HUES64 (cell line): ENCODE measurements around the gene AOC2.
"Not testable (repeated sequence)": the region's sequence is repeated elsewhere in the genome, so short reads cannot be mapped to it uniquely, and the experiment has no call there.

ENCODE experiments used
- H3K27ac ChIP-seq: 2 replicates; pipeline ENCODE4 v1.7.0; 2013; ENCODE audit warnings: low read depth, low read length, inconsistent platforms
- H3K27me3 ChIP-seq: 2 replicates; pipeline ENCODE4 v1.6.1; 2013; ENCODE audit warnings: mild to moderate bottlenecking, low read length; ENCODE audit not compliant: insufficient read depth
- H3K36me3 ChIP-seq: 2 replicates; pipeline ENCODE4 v1.6.1; 2013; ENCODE audit warnings: mild to moderate bottlenecking, low read length; ENCODE audit not compliant: insufficient read depth
- H3K4me1 ChIP-seq: 2 replicates; pipeline ENCODE4 v1.6.1; 2013; ENCODE audit warnings: mild to moderate bottlenecking, low read length, moderate library complexity; ENCODE audit not compliant: insufficient read depth
- H3K4me3 ChIP-seq: 2 replicates; pipeline ENCODE4 v1.5.1; 2013; ENCODE audit warnings: mild to moderate bottlenecking, low read length, moderate library complexity
- H3K9ac ChIP-seq: 2 replicates; pipeline ENCODE4 v1.6.1; 2013; ENCODE audit warnings: mild to moderate bottlenecking, low read depth, low read length
- H3K9me3 ChIP-seq: 2 replicates; pipeline ENCODE4 v1.6.1; 2013; ENCODE audit warnings: low read depth, low read length; ENCODE audit not compliant: insufficient read depth
- WGBS: fragments of 150-250, 120-280 bp; methylation state at CpG from one replicate; pipeline ENCODE4 v1.1.7; 2013; ENCODE audit warnings: missing lambda C conversion rate; 5-methylcytosine and 5-hydroxymethylcytosine counted together

Gene AOC2

GRCh38 chr17:42848093-42848492 is 3.7 kb downstream of the AOC2 start:
- no peak overlapping the region for H3K9ac ChIP-seq
- H3K9me3 ChIP-seq: no peaks in the 10 kb centered on the region
- H3K27me3 ChIP-seq: no peaks in the 10 kb centered on the region
- H3K27ac ChIP-seq: no peak overlapping the region
- WGBS: 77% methylated on average over 3 of the region's 3 CpGs
- H3K4me1 ChIP-seq: no peaks in the 10 kb centered on the region
- H3K4me3 ChIP-seq: no peak overlapping the region
- H3K36me3 ChIP-seq: peaks cover 26% of the 10 kb centered on the region

DNA sequence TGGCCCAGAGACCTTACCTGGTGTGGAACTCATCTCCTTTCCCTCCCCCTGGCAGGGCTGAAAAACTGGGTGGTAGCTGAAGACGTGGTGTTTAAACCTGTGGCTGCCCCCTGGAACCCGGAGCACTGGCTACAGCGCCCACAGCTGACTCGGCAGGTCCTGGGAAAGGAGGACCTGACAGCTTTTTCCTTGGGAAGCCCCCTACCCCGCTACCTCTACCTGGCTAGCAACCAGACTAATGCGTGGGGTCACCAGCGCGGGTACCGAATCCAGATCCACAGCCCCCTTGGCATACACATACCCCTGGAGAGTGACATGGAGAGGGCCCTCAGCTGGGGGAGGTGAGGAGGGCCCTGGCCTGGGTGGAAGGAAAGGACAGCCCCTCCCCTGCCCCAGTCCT is 4.7 kb downstream of the AOC2 start:
- Histone ChIP-seq H3K27ac (no peak overlapping the region), H3K9me3 (no peaks in the 10 kb centered on the region), H3K4me3 (no peak overlapping the region), H3K4me1 (no peaks in the 10 kb centered on the region), H3K9ac (no peak overlapping the region), H3K36me3 (peaks cover 17% of the 10 kb centered on the region), H3K27me3 (no peaks in the 10 kb centered on the region)
- 92% methylated on average over 5 of the region's 9 CpGs for WGBS

DNA sequence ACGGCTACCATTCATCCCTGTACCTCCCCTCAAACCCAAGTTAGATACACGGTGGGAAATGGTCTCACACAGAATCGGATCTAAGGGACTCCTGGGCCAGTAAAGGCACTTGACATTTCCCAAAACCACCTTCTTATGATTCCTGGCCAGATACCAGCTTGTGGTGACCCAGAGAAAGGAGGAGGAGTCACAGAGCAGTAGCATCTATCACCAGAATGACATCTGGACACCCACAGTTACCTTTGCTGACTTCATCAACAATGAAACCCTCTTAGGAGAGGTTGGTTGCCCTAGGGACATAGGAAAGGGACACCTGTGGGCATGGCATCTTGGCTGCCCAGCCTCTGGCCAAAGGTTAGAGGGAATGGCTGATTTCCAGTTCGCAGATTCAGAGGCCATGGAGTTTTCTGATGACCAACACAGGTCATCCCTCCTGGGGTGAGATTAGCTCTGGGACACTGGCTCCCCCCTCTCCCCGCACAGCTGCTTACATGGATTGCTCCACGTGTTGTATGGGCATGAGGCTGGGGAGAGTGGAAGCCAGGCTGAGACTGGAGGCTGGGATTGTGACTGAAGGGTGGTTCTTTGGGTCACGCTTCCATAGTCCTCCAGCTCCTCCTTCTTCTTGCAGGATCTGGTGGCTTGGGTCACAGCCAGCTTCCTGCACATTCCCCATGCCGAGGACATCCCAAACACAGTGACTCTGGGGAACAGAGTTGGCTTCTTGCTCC is 5.2 kb downstream of the AOC2 start:
- Histone ChIP-seq H3K36me3 (peaks cover 11% of the 10 kb centered on the region), H3K4me1 (no peaks in the 10 kb centered on the region), H3K9ac (no peak overlapping the region), H3K27ac (no peak overlapping the region), H3K4me3 (no peak overlapping the region), H3K27me3 (no peaks in the 10 kb centered on the region), H3K9me3 (no peaks in the 10 kb centered on the region)
- WGBS: 86% methylated on average over 8 of the region's 8 CpGs

- H3K4me3 ChIP-seq: no peak within 1 kb of the TSS
- H3K9me3 ChIP-seq: no peaks in the 10 kb centered on the region
- whole genome bisulfite sequencing: 75% methylated on average over 9 of the region's 9 CpGs
- no peaks in the 10 kb centered on the region for H3K4me1 ChIP-seq
- no peaks in the 10 kb centered on the region for H3K36me3 ChIP-seq
- no peak within 1 kb of the TSS for H3K27ac ChIP-seq
- H3K27me3 ChIP-seq: no peaks in the 10 kb centered on the region
- H3K9ac ChIP-seq: no peak within 1 kb of the TSS
Observed at GRCh38 chr17:42850954-42851353, 6.6 kb downstream of the AOC2 start, which contains the start of gene AOC3. Gene AOC3 (plus strand): TSS chr17:42851199. CDS start chr17:42851344, 145 bp downstream.

- not testable (repeated sequence) for H3K27me3 ChIP-seq, H3K9me3 ChIP-seq, H3K36me3 ChIP-seq, H3K27ac ChIP-seq, H3K9ac ChIP-seq, H3K4me3 ChIP-seq, H3K4me1 ChIP-seq
- WGBS: 93% methylated on average over 21 of the region's 28 CpGs
Observed at GRCh38 chr17:42851371-42852240, 7.2 kb downstream of the AOC2 start.

DNA sequence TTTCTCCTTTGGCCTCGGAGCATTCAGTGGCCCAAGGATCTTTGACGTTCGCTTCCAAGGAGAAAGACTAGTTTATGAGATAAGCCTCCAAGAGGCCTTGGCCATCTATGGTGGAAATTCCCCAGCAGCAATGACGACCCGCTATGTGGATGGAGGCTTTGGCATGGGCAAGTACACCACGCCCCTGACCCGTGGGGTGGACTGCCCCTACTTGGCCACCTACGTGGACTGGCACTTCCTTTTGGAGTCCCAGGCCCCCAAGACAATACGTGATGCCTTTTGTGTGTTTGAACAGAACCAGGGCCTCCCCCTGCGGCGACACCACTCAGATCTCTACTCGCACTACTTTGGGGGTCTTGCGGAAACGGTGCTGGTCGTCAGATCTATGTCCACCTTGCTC is 8.0 kb downstream of the AOC2 start:
- Histone ChIP-seq H3K9ac (no peak overlapping the region), H3K27ac (no peak overlapping the region), H3K36me3 (no peaks in the 10 kb centered on the region), H3K9me3 (no peaks in the 10 kb centered on the region), H3K4me3 (no peak overlapping the region), H3K4me1 (no peaks in the 10 kb centered on the region), H3K27me3 (no peaks in the 10 kb centered on the region)
- WGBS: 94% methylated on average over 15 of the region's 15 CpGs

- Histone ChIP-seq H3K27me3 (no peaks in the 10 kb centered on the region), H3K9ac (no peak overlapping the region), H3K9me3 (no peaks in the 10 kb centered on the region), H3K27ac (no peak overlapping the region), H3K36me3 (no peaks in the 10 kb centered on the region), H3K4me3 (no peak overlapping the region), H3K4me1 (no peaks in the 10 kb centered on the region)
- WGBS: 92% methylated on average over 4 of the region's 4 CpGs
Observed at GRCh38 chr17:42853004-42853403, 8.6 kb downstream of the AOC2 start.

- H3K9ac ChIP-seq: no peak overlapping the region
- H3K36me3 ChIP-seq: no peaks in the 10 kb centered on the region
- 91% methylated on average over 5 of the region's 5 CpGs for WGBS
- no peak overlapping the region for H3K4me3 ChIP-seq
- H3K27me3 ChIP-seq: no peaks in the 10 kb centered on the region
- H3K9me3 ChIP-seq: no peaks in the 10 kb centered on the region
- no peaks in the 10 kb centered on the region for H3K4me1 ChIP-seq
- no peak overlapping the region for H3K27ac ChIP-seq
Observed at GRCh38 chr17:42853597-42853967, 9.2 kb downstream of the AOC2 start.

DNA sequence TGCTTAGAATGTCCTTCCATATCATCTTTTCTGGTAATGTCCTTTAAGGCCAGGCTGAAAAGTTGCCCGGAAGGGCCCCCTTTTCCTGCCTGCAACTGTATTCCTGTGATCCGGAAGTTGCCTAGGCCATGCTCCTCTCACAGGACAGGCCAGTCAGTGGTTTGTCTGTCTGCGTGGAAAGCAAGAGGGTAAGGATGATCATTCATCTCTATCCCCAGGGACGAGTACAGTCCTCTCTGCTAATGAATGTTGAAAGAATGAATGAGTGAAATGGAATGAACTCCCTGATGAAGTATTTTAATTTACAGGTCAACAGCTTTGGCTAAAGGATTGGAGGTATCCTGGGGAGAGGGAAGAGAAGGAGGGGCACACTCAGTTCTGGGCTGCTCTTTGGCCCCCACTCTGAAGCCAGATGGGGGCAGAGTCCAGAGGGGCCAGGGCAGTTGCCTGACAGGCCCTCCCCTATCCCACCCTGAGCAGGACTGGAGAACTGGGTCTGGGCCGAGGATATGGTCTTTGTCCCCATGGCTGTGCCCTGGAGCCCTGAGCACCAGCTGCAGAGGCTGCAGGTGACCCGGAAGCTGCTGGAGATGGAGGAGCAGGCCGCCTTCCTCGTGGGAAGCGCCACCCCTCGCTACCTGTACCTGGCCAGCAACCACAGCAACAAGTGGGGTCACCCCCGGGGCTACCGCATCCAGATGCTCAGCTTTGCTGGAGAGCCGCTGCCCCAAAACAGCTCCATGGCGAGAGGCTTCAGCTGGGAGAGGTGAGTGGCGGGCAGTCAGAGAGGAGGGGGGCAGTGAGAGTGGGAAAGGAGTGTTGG is 9.8 kb downstream of the AOC2 start:
- H3K9me3 ChIP-seq: no peaks in the 10 kb centered on the region
- H3K36me3 ChIP-seq: no peaks in the 10 kb centered on the region
- H3K4me3 ChIP-seq: no peak overlapping the region
- no peaks in the 10 kb centered on the region for H3K4me1 ChIP-seq
- 91% methylated on average over 15 of the region's 15 CpGs for WGBS
- no peak overlapping the region for H3K27ac ChIP-seq
- H3K27me3 ChIP-seq: no peaks in the 10 kb centered on the region
- no peak overlapping the region for H3K9ac ChIP-seq

DNA sequence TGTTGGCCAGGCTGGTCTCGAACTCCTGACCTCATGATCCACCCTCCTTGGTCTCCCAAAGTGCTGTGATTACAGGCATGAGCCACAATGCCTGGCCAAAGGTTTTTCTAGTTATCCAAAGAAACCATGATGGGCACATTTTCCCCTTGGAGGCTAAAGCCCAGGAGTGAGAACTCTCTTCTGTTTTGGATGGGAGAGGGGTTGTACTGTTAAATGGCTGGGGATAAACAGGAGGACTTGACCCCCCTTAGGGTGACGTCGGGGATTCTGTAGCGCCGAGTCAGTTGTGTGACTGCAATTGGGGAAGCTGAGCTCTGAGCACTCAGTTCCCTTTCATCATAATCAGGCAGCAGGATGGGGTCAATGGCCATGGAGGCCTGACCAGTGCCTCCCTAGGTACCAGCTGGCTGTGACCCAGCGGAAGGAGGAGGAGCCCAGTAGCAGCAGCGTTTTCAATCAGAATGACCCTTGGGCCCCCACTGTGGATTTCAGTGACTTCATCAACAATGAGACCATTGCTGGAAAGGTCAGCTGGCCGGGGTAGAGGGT is 10.7 kb downstream of the AOC2 start:
- Histone ChIP-seq H3K27me3 (no peaks in the 10 kb centered on the region), H3K9me3 (no peaks in the 10 kb centered on the region), H3K36me3 (no peaks in the 10 kb centered on the region), H3K9ac (no peak overlapping the region), H3K4me1 (no peaks in the 10 kb centered on the region), H3K4me3 (no peak overlapping the region), H3K27ac (no peak overlapping the region)
- 91% methylated on average over 8 of the region's 8 CpGs for WGBS

DNA sequence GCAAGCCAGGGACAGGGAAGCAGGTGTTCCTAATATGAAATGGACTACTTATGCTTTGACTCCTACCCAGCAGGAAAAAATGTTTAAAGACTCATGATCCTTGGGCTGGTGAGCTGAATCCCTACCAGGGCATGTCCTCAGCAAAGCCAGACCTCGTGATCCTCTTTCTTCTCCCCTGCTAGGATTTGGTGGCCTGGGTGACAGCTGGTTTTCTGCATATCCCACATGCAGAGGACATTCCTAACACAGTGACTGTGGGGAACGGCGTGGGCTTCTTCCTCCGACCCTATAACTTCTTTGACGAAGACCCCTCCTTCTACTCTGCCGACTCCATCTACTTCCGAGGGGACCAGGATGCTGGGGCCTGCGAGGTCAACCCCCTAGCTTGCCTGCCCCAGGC is 11.7 kb downstream of the AOC2 start:
- not testable (repeated sequence) for H3K9me3 ChIP-seq, H3K4me3 ChIP-seq, H3K36me3 ChIP-seq, H3K27ac ChIP-seq, H3K4me1 ChIP-seq, H3K9ac ChIP-seq, H3K27me3 ChIP-seq
- 94% methylated on average over 5 of the region's 8 CpGs for WGBS
